ENCODE measurements around the gene CFAP61.

The CFAP61 gene

GRCh38 chr20:20271271-20271670, 218.9 kb downstream of the CFAP61 start:
- no peak overlapping the region for H3K4me2 ChIP-seq (ENCODE audit: low read depth, low read length, poor library complexity, severe bottlenecking)
- no peak overlapping the region for H3K9ac ChIP-seq (ENCODE audit: low read length)
- H2AFZ ChIP-seq (ENCODE audit: low read depth, low read length, severe bottlenecking) = no peak overlapping the region
- H4K20me1 ChIP-seq (ENCODE audit: low read depth, low read length) = no peaks in the 10 kb centered on the region
- H3K36me3 ChIP-seq (ENCODE audit: low read length) = no peaks in the 10 kb centered on the region
- TF ChIP-seq EZH2phosphoT487 (conservative IDR thresholded peaks at IDR 0.05; ENCODE audit: low read length) (no peak), CTCF (IDR thresholded peaks at IDR 0.05; ENCODE audit: insufficient read depth, low read length, poor library complexity, severe bottlenecking) (no peak)
- H3K79me2 ChIP-seq (ENCODE audit: insufficient read depth, low read length) = no peaks in the 10 kb centered on the region
- no peaks in the 10 kb centered on the region for H3F3A ChIP-seq (ENCODE audit: insufficient read depth)
- no peaks in the 10 kb centered on the region for H3K9me3 ChIP-seq (ENCODE audit: insufficient read depth, low read length)
- no peak overlapping the region for H3K4me3 ChIP-seq (ENCODE audit: insufficient read depth, low read length, poor library complexity, severe bottlenecking)
- H3K9me2 ChIP-seq (replicated peaks; ENCODE audit: insufficient read depth, low read length) = no peaks in the 10 kb centered on the region
- no peak overlapping the region for H3K27ac ChIP-seq (ENCODE audit: low read depth, low read length)
- H3K27me3 ChIP-seq (ENCODE audit: low read length) = no peaks in the 10 kb centered on the region

GRCh38 chr20:20272686-20273085, 220.4 kb downstream of the CFAP61 start:
- H3K9ac ChIP-seq (ENCODE audit: low read length) = no peak overlapping the region
- no peaks in the 10 kb centered on the region for H3K9me2 ChIP-seq (replicated peaks; ENCODE audit: insufficient read depth, low read length)
- no peaks in the 10 kb centered on the region for H4K20me1 ChIP-seq (ENCODE audit: low read depth, low read length)
- H3K4me3 ChIP-seq (ENCODE audit: insufficient read depth, low read length, poor library complexity, severe bottlenecking) = no peak overlapping the region
- no peak overlapping the region for H3K4me2 ChIP-seq (ENCODE audit: low read depth, low read length, poor library complexity, severe bottlenecking)
- H3K27me3 ChIP-seq (ENCODE audit: low read length) = no peaks in the 10 kb centered on the region
- no peak overlapping the region for H2AFZ ChIP-seq (ENCODE audit: low read depth, low read length, severe bottlenecking)
- no peak overlapping the region for H3K27ac ChIP-seq (ENCODE audit: low read depth, low read length)
- no peaks in the 10 kb centered on the region for H3F3A ChIP-seq (ENCODE audit: insufficient read depth)
- H3K79me2 ChIP-seq (ENCODE audit: insufficient read depth, low read length) = no peaks in the 10 kb centered on the region
- TF ChIP-seq CTCF (IDR thresholded peaks at IDR 0.05; ENCODE audit: insufficient read depth, low read length, poor library complexity, severe bottlenecking) = no peak
- H3K36me3 ChIP-seq (ENCODE audit: low read length) = no peaks in the 10 kb centered on the region
- H3K9me3 ChIP-seq (ENCODE audit: insufficient read depth, low read length) = no peaks in the 10 kb centered on the region

- TF ChIP-seq EZH2phosphoT487 (conservative IDR thresholded peaks at IDR 0.05; ENCODE audit: low read length) (no peak), CTCF (IDR thresholded peaks at IDR 0.05; ENCODE audit: insufficient read depth, low read length, poor library complexity, severe bottlenecking) (no peak)
- Histone ChIP-seq H3K27me3 (ENCODE audit: low read length) (no peaks in the 10 kb centered on the region), H3K4me3 (ENCODE audit: insufficient read depth, low read length, poor library complexity, severe bottlenecking) (no peak overlapping the region), H3K9me2 (replicated peaks; ENCODE audit: insufficient read depth, low read length) (no peaks in the 10 kb centered on the region), H3K36me3 (ENCODE audit: low read length) (no peaks in the 10 kb centered on the region), H4K20me1 (ENCODE audit: low read depth, low read length) (no peaks in the 10 kb centered on the region), H3K9me3 (ENCODE audit: insufficient read depth, low read length) (no peaks in the 10 kb centered on the region), H2AFZ (ENCODE audit: low read depth, low read length, severe bottlenecking) (no peak overlapping the region), H3K4me2 (ENCODE audit: low read depth, low read length, poor library complexity, severe bottlenecking) (no peak overlapping the region), H3K27ac (ENCODE audit: low read depth, low read length) (no peak overlapping the region), H3K79me2 (ENCODE audit: insufficient read depth, low read length) (no peaks in the 10 kb centered on the region), H3K9ac (ENCODE audit: low read length) (no peak overlapping the region), H3F3A (ENCODE audit: insufficient read depth) (no peaks in the 10 kb centered on the region)
Observed at GRCh38 chr20:20273286-20273685, 221.0 kb downstream of the CFAP61 start.

GRCh38 chr20:20274821-20275220, 222.5 kb downstream of the CFAP61 start:
- Histone ChIP-seq H3K9me2 (replicated peaks; ENCODE audit: insufficient read depth, low read length) (no peaks in the 10 kb centered on the region), H3K9ac (ENCODE audit: low read length) (no peak overlapping the region), H3K79me2 (ENCODE audit: insufficient read depth, low read length) (no peaks in the 10 kb centered on the region), H2AFZ (ENCODE audit: low read depth, low read length, severe bottlenecking) (no peak overlapping the region), H3K4me2 (ENCODE audit: low read depth, low read length, poor library complexity, severe bottlenecking) (no peak overlapping the region), H3K4me3 (ENCODE audit: insufficient read depth, low read length, poor library complexity, severe bottlenecking) (no peak overlapping the region), H4K20me1 (ENCODE audit: low read depth, low read length) (no peaks in the 10 kb centered on the region), H3F3A (ENCODE audit: insufficient read depth) (no peaks in the 10 kb centered on the region), H3K36me3 (ENCODE audit: low read length) (no peaks in the 10 kb centered on the region), H3K27ac (ENCODE audit: low read depth, low read length) (no peak overlapping the region), H3K27me3 (ENCODE audit: low read length) (no peaks in the 10 kb centered on the region), H3K9me3 (ENCODE audit: insufficient read depth, low read length) (no peaks in the 10 kb centered on the region)
- no peak for TF ChIP-seq CTCF (IDR thresholded peaks at IDR 0.05; ENCODE audit: insufficient read depth, low read length, poor library complexity, severe bottlenecking)
- no peak for TF ChIP-seq EZH2phosphoT487 (conservative IDR thresholded peaks at IDR 0.05; ENCODE audit: low read length)
